MM.1S (cell line): ENCODE data around the gene ZNF687.

Experiments used
- DNase-seq: peaks from one replicate; pipeline ENCODE4 v3.0.0-alpha.2; 2015
- H2AFZ ChIP-seq: fragments of 300-600 bp; sonication (generic); 2 replicates; pipeline ENCODE4 v1.6.0; 2016; ENCODE audit warnings: antibody characterized with exemption, low read length
- H3F3A ChIP-seq: fragments of 300-600 bp; sonication (generic); 2 replicates; pipeline ENCODE4 v1.6.1; 2016; ENCODE audit warnings: mild to moderate bottlenecking, antibody characterized with exemption, low read length, moderate library complexity, mixed read lengths; ENCODE audit not compliant: insufficient read depth
- H3K27ac ChIP-seq: fragments of 300-600 bp; sonication (generic); 2 replicates; pipeline ENCODE4 v1.5.1; 2016; ENCODE audit warnings: mild to moderate bottlenecking, low read length
- H3K27me3 ChIP-seq: fragments of 300-600 bp; sonication (generic); replicated peaks from 2 replicates; pipeline ENCODE4 v1.6.0; 2016; ENCODE audit warnings: low read length; ENCODE audit not compliant: insufficient read depth
- H3K36me3 ChIP-seq: fragments of 300-600 bp; sonication (generic); replicated peaks from 2 replicates; pipeline ENCODE4 v1.6.1; 2016; ENCODE audit warnings: mild to moderate bottlenecking, low read length, mixed read lengths; ENCODE audit not compliant: insufficient read depth
- H3K4me1 ChIP-seq: fragments of 300-600 bp; sonication (generic); 2 replicates; pipeline ENCODE4 v1.6.1; 2016; ENCODE audit warnings: low read length, mixed read lengths
- H3K4me2 ChIP-seq: fragments of 300-600 bp; sonication (generic); 2 replicates; pipeline ENCODE4 v1.6.0; 2016; ENCODE audit warnings: low read depth, low read length
- H3K4me3 ChIP-seq: fragments of 300-600 bp; sonication (generic); 2 replicates; pipeline ENCODE4 v1.5.1; 2016; ENCODE audit warnings: low read length, mixed read lengths
- H3K79me2 ChIP-seq: fragments of 300-600 bp; sonication (generic); 2 replicates; pipeline ENCODE4 v1.6.1; 2016; ENCODE audit warnings: mixed run types, low read length, mixed read lengths
- H3K9ac ChIP-seq: fragments of 300-600 bp; sonication (generic); 2 replicates; pipeline ENCODE4 v1.6.1; 2016; ENCODE audit warnings: low read length, mixed read lengths
- H3K9me2 ChIP-seq: fragments of 300-600 bp; sonication (generic); replicated peaks from 2 replicates; pipeline ENCODE4 v1.6.1; 2016; ENCODE audit warnings: mild to moderate bottlenecking, low read length, mixed read lengths; ENCODE audit not compliant: insufficient read depth
- H3K9me3 ChIP-seq: fragments of 300-600 bp; sonication (generic); replicated peaks from 2 replicates; pipeline ENCODE4 v1.6.1; 2016; ENCODE audit warnings: mild to moderate bottlenecking, low read length, mixed read lengths; ENCODE audit not compliant: insufficient read depth
- H4K20me1 ChIP-seq: fragments of 300-600 bp; sonication (generic); 2 replicates; pipeline ENCODE4 v1.6.1; 2016; ENCODE audit warnings: mild to moderate bottlenecking, low read length, moderate library complexity, mixed read lengths; ENCODE audit not compliant: insufficient read depth
- CTCF ChIP-seq: fragments of 300-600 bp; sonication (generic); IDR thresholded peaks from 2 replicates; pipeline ENCODE4 v1.5.1; 2016; ENCODE audit warnings: antibody characterized with exemption, low read length, mixed read lengths
- EZH2 ChIP-seq: fragments of 300-600 bp; sonication (generic); optimal IDR thresholded peaks from 2 replicates; pipeline ENCODE3; 2017; ENCODE audit warnings: low read depth, mild to moderate bottlenecking, antibody characterized with exemption, low read length, mixed read lengths
- EZH2phosphoT487 ChIP-seq: fragments of 300-600 bp; sonication (generic); IDR thresholded peaks from 2 replicates; pipeline ENCODE4 v1.6.1; 2018; ENCODE audit warnings: antibody characterized with exemption, low read length

Gene ZNF687

GRCh38 chr1:151287341-151287699 lies 5.2 kb downstream of the ZNF687 start:
- H2AFZ ChIP-seq, result no peak overlapping the region
- H3K9ac ChIP-seq, result no peak overlapping the region
- no peak overlapping the region for H3K4me3 ChIP-seq
- no peaks in the 10 kb centered on the region for H4K20me1 ChIP-seq
- no peaks in the 10 kb centered on the region for H3K9me2 ChIP-seq
- no peaks in the 10 kb centered on the region for H3K36me3 ChIP-seq
- H3K4me1 ChIP-seq, result peaks cover 10% of the 10 kb centered on the region
- no peak overlapping the region for H3K27ac ChIP-seq
- TF ChIP-seq CTCF (no peak), EZH2phosphoT487 (no peak), EZH2 (no peak)
- H3K4me2 ChIP-seq, result no peak overlapping the region
- 0 out of 2 replicates have a peak, but pooled peaks cover 5% of the 10 kb centered on the region for H3F3A ChIP-seq
- H3K27me3 ChIP-seq, result no peaks in the 10 kb centered on the region
- no peak for DNase-seq
- H3K79me2 ChIP-seq, result peaks cover 39% of the 10 kb centered on the region
- no peaks in the 10 kb centered on the region for H3K9me3 ChIP-seq

- Histone ChIP-seq H2AFZ (no peak overlapping the region), H3K4me3 (no peak overlapping the region), H4K20me1 (no peaks in the 10 kb centered on the region), H3K27ac (no peak overlapping the region), H3K4me1 (peaks cover 10% of the 10 kb centered on the region), H3K9me3 (no peaks in the 10 kb centered on the region), H3K27me3 (no peaks in the 10 kb centered on the region), H3K9ac (no peak overlapping the region), H3K9me2 (no peaks in the 10 kb centered on the region), H3K79me2 (peaks cover 33% of the 10 kb centered on the region), H3K4me2 (no peak overlapping the region), H3F3A (0 out of 2 replicates have a peak, but pooled peaks cover 5% of the 10 kb centered on the region), H3K36me3 (no peaks in the 10 kb centered on the region)
- DNase-seq, result no peak
- TF ChIP-seq EZH2phosphoT487, result no peak
- no peak for TF ChIP-seq EZH2
- TF ChIP-seq CTCF, result no peak
Measured at GRCh38 chr1:151287767-151288500, 5.8 kb downstream of the ZNF687 start.

- Histone ChIP-seq H3K9ac (no peak overlapping the region), H3K4me2 (no peak overlapping the region), H3K9me2 (no peaks in the 10 kb centered on the region), H3K36me3 (no peaks in the 10 kb centered on the region), H3K4me3 (no peak overlapping the region), H3K9me3 (no peaks in the 10 kb centered on the region), H4K20me1 (no peaks in the 10 kb centered on the region), H3K79me2 (peaks cover 27% of the 10 kb centered on the region), H2AFZ (no peak overlapping the region), H3K27me3 (no peaks in the 10 kb centered on the region), H3F3A (0 out of 2 replicates have a peak, but pooled peaks cover 5% of the 10 kb centered on the region), H3K27ac (no peak overlapping the region), H3K4me1 (peaks cover 5% of the 10 kb centered on the region)
- TF ChIP-seq EZH2phosphoT487 (no peak), CTCF (no peak), EZH2 (no peak)
- no peak for DNase-seq
Measured at GRCh38 chr1:151288502-151288901, 6.4 kb downstream of the ZNF687 start.
